HL-60 (cell line): ENCODE results near the gene NT5E.
A peak's percentile ranks its signal among the peaks of the same experiment; 100 is the strongest.

Experiments used
- DNase-seq, 2 experiments: peaks; one replicate each; pipeline ENCODE4 v3.0.0-alpha.2; 2010 to 2020; ENCODE audit warnings: low read depth in 1 of 2, low spot score in 1 of 2
- H3K27ac ChIP-seq: fragments of 250-450 bp; sonication (Bioruptor Pico); replicated peaks from 2 replicates; pipeline ENCODE4 v1.5.1; 2020; ENCODE audit warnings: mild to moderate bottlenecking, moderate library complexity
- H3K27me3 ChIP-seq: fragments of 250-450 bp; sonication (Bioruptor Pico); 2 replicates; pipeline ENCODE4 v1.5.1; 2021; ENCODE audit warnings: mild to moderate bottlenecking, moderate library complexity; ENCODE audit not compliant: insufficient read depth, poor library complexity, severe bottlenecking
- H3K4me3 ChIP-seq: replicated peaks from 2 replicates; pipeline ENCODE4 v1.5.1; 2011; ENCODE audit warnings: mild to moderate bottlenecking, control low read depth, low read length; ENCODE audit not compliant: insufficient read depth
- CTCF ChIP-seq: IDR thresholded peaks from one replicate; pipeline ENCODE4 v1.5.1; 2011; ENCODE audit warnings: low read length, control low read depth, inconsistent platforms; ENCODE audit not compliant: insufficient read depth
- GABPA ChIP-seq: IDR thresholded peaks from 2 replicates; pipeline ENCODE4 v1.6.1; 2012; ENCODE audit warnings: low read depth
- POLR2AphosphoS5 ChIP-seq: IDR thresholded peaks from 2 replicates; pipeline ENCODE4 v1.6.1; 2012; ENCODE audit warnings: low read depth
- REST ChIP-seq: IDR thresholded peaks from 2 replicates; pipeline ENCODE4 v1.6.1; 2012; ENCODE audit warnings: low read depth; ENCODE audit not compliant: insufficient replicate concordance
- SPI1 ChIP-seq: IDR thresholded peaks from 2 replicates; pipeline ENCODE4 v1.6.1; 2012; ENCODE audit warnings: low read depth, mild to moderate bottlenecking, borderline replicate concordance

Gene NT5E

GRCh38 chr6:85418059-85418458 lies 31.8 kb upstream of the NT5E start:
- Histone ChIP-seq H3K27ac (no peak overlapping the region), H3K27me3 (no peaks in the 10 kb centered on the region), H3K4me3 (no peak overlapping the region)
- DNase-seq = no peak
- no peak for TF ChIP-seq GABPA
- TF ChIP-seq SPI1 = no peak
- no peak for TF ChIP-seq CTCF
- TF ChIP-seq POLR2AphosphoS5 = no peak

DNA sequence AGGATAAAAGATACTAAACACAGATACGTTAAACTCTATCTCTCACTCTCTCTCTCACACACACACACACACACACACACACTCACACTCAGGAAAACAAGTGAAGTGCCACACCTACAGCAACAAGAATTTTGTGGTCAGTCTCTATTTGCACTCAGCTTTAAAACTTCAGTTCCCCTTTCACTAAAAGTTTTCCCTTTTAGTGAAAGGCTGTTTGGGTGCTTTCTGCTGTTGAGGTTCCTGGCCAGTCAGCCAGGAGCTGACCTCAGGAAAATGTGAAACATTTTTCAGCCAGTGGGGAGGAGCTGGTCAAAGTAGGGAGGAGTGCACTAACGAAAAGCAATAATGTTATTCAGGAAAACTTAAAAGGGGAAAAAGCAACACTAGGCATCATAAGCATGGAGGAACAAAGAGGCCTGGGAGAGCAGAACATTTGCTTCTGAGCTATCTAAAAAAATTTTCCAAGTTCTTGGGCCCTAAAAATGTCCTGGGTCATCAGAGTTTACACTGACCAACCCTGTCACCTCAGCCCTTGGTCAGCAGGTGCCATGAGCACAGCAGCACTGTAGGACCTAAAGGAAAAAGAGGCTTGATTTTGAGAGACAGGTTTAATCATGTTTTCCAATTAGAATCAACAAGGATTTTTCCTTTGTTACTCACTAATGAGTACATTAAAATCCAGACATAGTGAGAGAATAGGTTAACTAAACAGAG lies 30.7 kb upstream of the NT5E start:
- Histone ChIP-seq H3K4me3 (no peak overlapping the region), H3K27me3 (no peaks in the 10 kb centered on the region), H3K27ac (no peak overlapping the region)
- DNase-seq = peak in 1 of 2 experiments; percentile 11
- TF ChIP-seq REST (no peak), SPI1 (peak; percentile 58)

GRCh38 chr6:85420551-85420950 lies 29.3 kb upstream of the NT5E start:
- no peak for TF ChIP-seq POLR2AphosphoS5
- TF ChIP-seq GABPA = no peak
- TF ChIP-seq SPI1 = no peak
- no peak for TF ChIP-seq REST
- no peak for TF ChIP-seq CTCF
- H3K27ac ChIP-seq = no peak overlapping the region

DNA sequence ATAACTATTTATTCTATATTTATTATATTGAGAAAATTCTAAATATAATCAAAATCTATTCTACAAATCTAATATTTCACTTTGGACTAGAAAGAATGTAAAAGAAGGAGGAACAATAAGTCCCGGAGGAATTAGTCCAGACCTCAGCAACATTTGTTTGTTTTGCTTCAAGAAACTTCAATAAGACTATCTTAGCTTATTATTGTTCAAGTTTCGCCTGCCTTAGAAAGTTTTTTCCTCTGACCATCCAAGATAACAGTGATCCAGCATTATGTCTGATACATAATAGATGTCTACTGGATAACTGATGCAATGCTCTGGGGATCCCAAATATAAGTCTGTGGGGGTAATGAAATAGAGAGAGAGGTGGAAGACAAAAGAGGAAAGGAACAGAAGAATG lies 28.7 kb upstream of the NT5E start:
- no peak for DNase-seq
- Histone ChIP-seq H3K4me3 (no peak overlapping the region), H3K27me3 (no peaks in the 10 kb centered on the region), H3K27ac (no peak overlapping the region)
- TF ChIP-seq CTCF = no peak
- no peak for TF ChIP-seq POLR2AphosphoS5
- no peak for TF ChIP-seq REST
- TF ChIP-seq GABPA = no peak
- no peak for TF ChIP-seq SPI1

More at GRCh38 chr6:85420551-85420950, 29.3 kb upstream of the NT5E start:
- DNase-seq = no peak
- H3K4me3 ChIP-seq = no peak overlapping the region
- no peaks in the 10 kb centered on the region for H3K27me3 ChIP-seq
